WTC11 (cell line): ENCODE data around the gene CYBA.

Experiments used
- CREB1 ChIP-seq: sonication (generic); formaldehyde crosslinking; IDR thresholded peaks from 2 replicates; pipeline ENCODE4 v1.8.0; 2023; ENCODE audit warnings: mild to moderate bottlenecking, missing genetic modification reagents
- FOXK1 ChIP-seq: sonication (generic); formaldehyde crosslinking; IDR thresholded peaks from 2 replicates; pipeline ENCODE4 v1.8.0; 2022; ENCODE audit warnings: mild to moderate bottlenecking, moderate library complexity, missing genetic modification reagents
- SMAD3 ChIP-seq: sonication (generic); formaldehyde crosslinking; IDR thresholded peaks from 2 replicates; pipeline ENCODE4 v1.8.0; 2022; ENCODE audit warnings: missing genetic modification reagents, mild to moderate bottlenecking, borderline replicate concordance
- ZBTB43 ChIP-seq: sonication (generic); formaldehyde crosslinking; IDR thresholded peaks from 2 replicates; pipeline ENCODE4 v1.8.1; 2023; ENCODE audit warnings: mild to moderate bottlenecking, missing genetic modification reagents

- TF ChIP-seq ZBTB43: no peak
- TF ChIP-seq SMAD3: no peak
- no peak for TF ChIP-seq FOXK1
- TF ChIP-seq CREB1 (CRISPR knock-in tag): no peak
Observed at GRCh38 chr16:88686062-88686438, 35.2 kb upstream of the CYBA start.
